IMR-90 (cell line): ENCODE data around the gene ZNF660.

ENCODE experiments used
- CEBPB ChIP-seq: IDR thresholded peaks from 2 replicates; pipeline ENCODE4 v1.6.1; 2012; ENCODE audit warnings: low read depth, low read length, improper control_type of control experiment
- CTCF ChIP-seq: conservative IDR thresholded peaks from 2 replicates; pipeline ENCODE4 v1.5.1; 2012; ENCODE audit warnings: mild to moderate bottlenecking, low read depth, low read length, improper control_type of control experiment
- MAFK ChIP-seq: IDR thresholded peaks from 2 replicates; pipeline ENCODE4 v1.6.1; 2012; ENCODE audit warnings: low read depth, low read length, improper control_type of control experiment
- POLR2A ChIP-seq: IDR thresholded peaks from 2 replicates; pipeline ENCODE4 v1.6.1; 2012; ENCODE audit warnings: mild to moderate bottlenecking, low read depth, low read length
- RAD21 ChIP-seq: IDR thresholded peaks from 2 replicates; pipeline ENCODE4 v1.6.1; 2012; ENCODE audit warnings: low read length, improper control_type of control experiment
- RCOR1 ChIP-seq: IDR thresholded peaks from 2 replicates; pipeline ENCODE4 v1.6.1; 2012; ENCODE audit warnings: mild to moderate bottlenecking, low read length, improper control_type of control experiment; ENCODE audit not compliant: insufficient replicate concordance
- RFX5 ChIP-seq: IDR thresholded peaks from 2 replicates; pipeline ENCODE4 v1.8.0; 2012; ENCODE audit warnings: low read depth, mild to moderate bottlenecking, low read length, moderate library complexity
- SMC3 ChIP-seq: fragments of 150-350 bp; IDR thresholded peaks from 2 replicates; pipeline ENCODE4 v1.6.1; 2016; ENCODE audit warnings: low read depth, mild to moderate bottlenecking, antibody characterized with exemption, low read length, moderate library complexity
- USF2 ChIP-seq: fragments of 150-350 bp; IDR thresholded peaks from 2 replicates; pipeline ENCODE4 v1.6.1; 2017; ENCODE audit warnings: mild to moderate bottlenecking, antibody characterized with exemption, low read length, low read depth

- TF ChIP-seq CTCF (no peak), POLR2A (no peak), RAD21 (no peak), SMC3 (no peak), USF2 (no peak), RCOR1 (no peak), MAFK (no peak), RFX5 (no peak), CEBPB (no peak)
Observed at GRCh38 chr3:44601749-44602148, 17.0 kb downstream of the ZNF660 start.
